Left ventricle myocardium inferior (tissue), 1 donor: ENCODE results near the gene KAZN. TPM values are rescaled to one million over a fixed set of nuclear protein-coding genes. Genes with fewer than 3 reads are reported as not detected.

Experiments used
- DNase-seq: peaks from one replicate; pipeline ENCODE4 v3.0.0-alpha.2; 2020
- H3K27ac ChIP-seq: fragments of 200-600 bp; replicated peaks from 2 replicates; pipeline ENCODE4 v1.8.0; 2021
- H3K27me3 ChIP-seq: fragments of 200-600 bp; 2 replicates; pipeline ENCODE4 v1.8.0; 2021; ENCODE audit warnings: low read depth
- H3K36me3 ChIP-seq: fragments of 200-600 bp; 2 replicates; pipeline ENCODE4 v1.8.0; 2021
- H3K4me1 ChIP-seq: fragments of 200-600 bp; 2 replicates; pipeline ENCODE4 v1.8.0; 2021
- H3K4me3 ChIP-seq: fragments of 200-600 bp; 2 replicates; pipeline ENCODE4 v1.8.0; 2021; ENCODE audit warnings: mild to moderate bottlenecking, moderate library complexity
- H3K9me3 ChIP-seq: fragments of 200-600 bp; replicated peaks from 2 replicates; pipeline ENCODE4 v1.8.0; 2021
- CTCF ChIP-seq: fragments of 200-600 bp; IDR thresholded peaks from 2 replicates; pipeline ENCODE4 v1.8.0; 2021; ENCODE audit warnings: antibody characterized with exemption, mild to moderate bottlenecking, borderline replicate concordance
- intact Hi-C: fragments of 100-400 bp; cut with micrococcal nuclease; formaldehyde crosslinking; loops from one replicate; pipeline ENCODE4 v1.11.0; 2022
- total RNA-seq: library from RNA; stranded (reverse); fragmentation: NEBNext Ultra II Directional; extraction: Animal tissue kit (Norgen Biotek cat#: 25700); gene quantifications from one replicate; pipeline ENCODE4 v1.2.1, GENCODE V29; 2021
- donor health status: DM: no; HTN: yes; CAD: no; lungs with severe emphysema.

The KAZN gene
- total RNA-seq, 1 donor from 2014 or later = 2.2 TPM

GRCh38 chr1:15000671-15001070 lies 402.2 kb downstream of the KAZN start:
- no peak for DNase-seq
- intact Hi-C loops = no loop called here
- no peaks in the 10 kb centered on the region for H3K27me3 ChIP-seq

GRCh38 chr1:15001317-15001915 lies 402.9 kb downstream of the KAZN start:
- H3K4me3 ChIP-seq = no peak overlapping the region
- no peaks in the 10 kb centered on the region for H3K27me3 ChIP-seq
- intact Hi-C loops = no loop called here
- no peak for TF ChIP-seq CTCF
- H3K4me1 ChIP-seq = no peaks in the 10 kb centered on the region
- no peaks in the 10 kb centered on the region for H3K9me3 ChIP-seq
- H3K36me3 ChIP-seq = no peaks in the 10 kb centered on the region
- DNase-seq = no peak
- H3K27ac ChIP-seq = no peak overlapping the region

More at GRCh38 chr1:15000671-15001070, 402.2 kb downstream of the KAZN start:
- no peak overlapping the region for H3K4me3 ChIP-seq
- no peak for TF ChIP-seq CTCF
- H3K4me1 ChIP-seq = no peaks in the 10 kb centered on the region
- no peaks in the 10 kb centered on the region for H3K36me3 ChIP-seq
- H3K27ac ChIP-seq = no peak overlapping the region
- no peaks in the 10 kb centered on the region for H3K9me3 ChIP-seq

- DNase-seq = no peak
- H3K36me3 ChIP-seq = no peaks in the 10 kb centered on the region
- H3K4me3 ChIP-seq = no peak overlapping the region
- no peak overlapping the region for H3K27ac ChIP-seq
- intact Hi-C loops = no loop called here
- TF ChIP-seq CTCF = no peak
- peaks cover 4% of the 10 kb centered on the region for H3K4me1 ChIP-seq
- H3K27me3 ChIP-seq = no peaks in the 10 kb centered on the region
- no peaks in the 10 kb centered on the region for H3K9me3 ChIP-seq
These were observed 403.8 kb downstream of the KAZN start for GRCh38 chr1:15002325-15002724.

GRCh38 chr1:15004396-15004795 lies 405.9 kb downstream of the KAZN start:
- TF ChIP-seq CTCF = no peak
- Histone ChIP-seq H3K4me1 (peaks cover 25% of the 10 kb centered on the region), H3K9me3 (peaks cover 3% of the 10 kb centered on the region), H3K27ac (no peak overlapping the region), H3K27me3 (no peaks in the 10 kb centered on the region), H3K4me3 (no peak overlapping the region), H3K36me3 (no peaks in the 10 kb centered on the region)
- intact Hi-C loops = no loop called here
- DNase-seq = no peak

GRCh38 chr1:15005116-15005515 lies 406.6 kb downstream of the KAZN start:
- Histone ChIP-seq H3K27ac (no peak overlapping the region), H3K27me3 (no peaks in the 10 kb centered on the region), H3K36me3 (no peaks in the 10 kb centered on the region), H3K4me3 (no peak overlapping the region), H3K9me3 (peaks cover 10% of the 10 kb centered on the region), H3K4me1 (peaks cover 26% of the 10 kb centered on the region)
- no peak for TF ChIP-seq CTCF
- intact Hi-C loops = no loop called here
- DNase-seq = no peak
